Measurements from ENCODE around the gene WNT9A. TPM values are rescaled to one million over a fixed set of nuclear protein-coding genes. Genes with fewer than 3 reads are reported as not detected.

Gene WNT9A
- total and polyA plus RNA-seq, 2 of the 4 experiments (the other 2 are of a cell fraction), result 0.18 to 0.36 TPM

GRCh38 chr1:227920896-227921295, 26.8 kb downstream of the WNT9A start:
- H3K36me3 ChIP-seq (ENCODE audit: control insufficient read depth, insufficient read depth, low read length), result no peaks in the 10 kb centered on the region
- ATAC-seq (ENCODE audit: low read depth), result no peak
- no peak overlapping the region for H3K14ac ChIP-seq (replicated peaks; ENCODE audit: low read depth, low read length)
- no peaks in the 10 kb centered on the region for H3K9me1 ChIP-seq (ENCODE audit: insufficient read depth, low read length)
- H3K79me1 ChIP-seq (ENCODE audit: low read depth in 1 of 2, low read length in 2 of 2), result no peaks in the 10 kb centered on the region
- BruUV-seq (replicated peaks), result no TSS peak
- CTCF ChIA-PET, result no interaction called here
- H2AK5ac ChIP-seq (ENCODE audit: low read depth, low read length), result no peak overlapping the region
- H3K4me3 ChIP-seq (ENCODE audit: insufficient read depth, low read depth, low read length), result no peak overlapping the region
- H2AFZ ChIP-seq (replicated peaks; ENCODE audit: low read length, poor library complexity), result no peak overlapping the region
- H2BK120ac ChIP-seq (ENCODE audit: low read depth, low read length), result no peak overlapping the region
- H4K20me1 ChIP-seq (ENCODE audit: insufficient read depth, low read length), result no peaks in the 10 kb centered on the region
- no peak overlapping the region for H2AK9ac ChIP-seq (replicated peaks; ENCODE audit: low read depth, low read length, poor library complexity)
- no peaks in the 10 kb centered on the region for H3K4me1 ChIP-seq (ENCODE audit: control insufficient read depth, insufficient read depth, low read length)
- H3K4ac ChIP-seq (ENCODE audit: low read depth, low read length), result no peak overlapping the region
- no peak overlapping the region for H3K18ac ChIP-seq (ENCODE audit: low read depth, low read length)
- H3K27me3 ChIP-seq (ENCODE audit: control insufficient read depth, insufficient read depth, low read length), result no peaks in the 10 kb centered on the region
- intact Hi-C loops (cut with micrococcal nuclease), result no loop called here
- H4K91ac ChIP-seq (ENCODE audit: insufficient read depth, low read depth, low read length), result no peak overlapping the region
- dilution Hi-C loops (cut with HindIII; ENCODE audit: low sequenced_read_pairs, unreplicated experiment), result no loop called here
- 45% methylated on average over 2 of the region's 8 CpGs; no CpG with 5 or more reads in 1 of the 2 experiments for WGBS, 2 experiments (ENCODE audit: extremely low coverage in 2 of 2, insufficient read length in 1 of 2)
- no peaks in the 10 kb centered on the region for H3K9me3 ChIP-seq (ENCODE audit: control insufficient read depth, insufficient read depth, low read length)
- no peak overlapping the region for H2BK15ac ChIP-seq (ENCODE audit: low read depth, low read length)
- no peak for TF ChIP-seq RCOR1 (IDR thresholded peaks at IDR 0.05; ENCODE audit: insufficient replicate concordance, low read length)
- TF ChIP-seq, protein P1, sequence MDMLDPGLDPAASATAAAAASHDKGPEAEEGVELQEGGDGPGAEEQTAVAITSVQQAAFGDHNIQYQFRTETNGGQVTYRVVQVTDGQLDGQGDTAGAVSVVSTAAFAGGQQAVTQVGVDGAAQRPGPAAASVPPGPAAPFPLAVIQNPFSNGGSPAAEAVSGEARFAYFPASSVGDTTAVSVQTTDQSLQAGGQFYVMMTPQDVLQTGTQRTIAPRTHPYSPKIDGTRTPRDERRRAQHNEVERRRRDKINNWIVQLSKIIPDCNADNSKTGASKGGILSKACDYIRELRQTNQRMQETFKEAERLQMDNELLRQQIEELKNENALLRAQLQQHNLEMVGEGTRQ (IDR thresholded peaks at IDR 0.05; ENCODE audit: low read depth, low read length), result no peak
- no peak for DNase-seq
- H4K5ac ChIP-seq (ENCODE audit: low read depth, low read length), result no peak overlapping the region
- H4K8ac ChIP-seq (ENCODE audit: low read depth in 2 of 2, low read length in 2 of 2), result no peak overlapping the region
- no peak overlapping the region for H3K23ac ChIP-seq (ENCODE audit: low read depth, low read length)
- no peak overlapping the region for H3K27ac ChIP-seq (ENCODE audit: insufficient read depth, low read length)
- H2BK5ac ChIP-seq (ENCODE audit: low read depth, low read length, poor library complexity, severe bottlenecking), result no peak overlapping the region
- in situ Hi-C loops (cut with MboI; ENCODE audit: low sequenced_read_pairs), result no loop called here
- H2BK20ac ChIP-seq (ENCODE audit: low read depth, low read length), result no peak overlapping the region
- H3K56ac ChIP-seq (ENCODE audit: extremely low read depth, insufficient read depth, low read length), result no peak overlapping the region
- no peak overlapping the region for H3K9ac ChIP-seq (ENCODE audit: low read depth, low read length)
- POLR2A ChIA-PET (ENCODE audit: unreplicated experiment), result no interaction called here
- H3K4me2 ChIP-seq (ENCODE audit: low read depth, low read length), result no peak overlapping the region
